Activated naive CD8-positive, alpha-beta T cell treated with anti-CD3 and anti-CD28 coated beads, Interleukin-2, amount 10 ng/mL, durations not matched to agents 7 days and 5 days (primary cell): Measurements from ENCODE around the gene C1QC. TPM values are rescaled to one million over a fixed set of nuclear protein-coding genes. Genes with fewer than 3 reads are reported as not detected.
"Not testable (repeated sequence)": the region's sequence is repeated elsewhere in the genome, so short reads cannot be mapped to it uniquely, and the experiment has no call there.

ENCODE experiments used
- ATAC-seq: fragments of 150-1000 bp; cut with Tn5 transposase; one replicate; pipeline ENCODE4 v1.10.0; 2021; ENCODE audit warnings: low read depth, moderate library complexity
- POLR2A ChIA-PET: fragments of 350-600 bp; sonication (Branson Sonifier 250); formaldehyde crosslinking; loops from one replicate; lab custom pipeline; 2021; ENCODE audit warnings: antibody characterized with exemption; lab: Charles Lee
- DNase-seq: peaks from one replicate; pipeline ENCODE4 v3.0.0; 2021
- H3K27ac Mint-ChIP-seq: one replicate; pipeline ENCODE4 v1.8.0; 2022; ENCODE audit warnings: mild to moderate bottlenecking, mixed read lengths
- H3K27me3 Mint-ChIP-seq: one replicate; pipeline ENCODE4 v1.8.0; 2022; ENCODE audit warnings: mild to moderate bottlenecking, moderate library complexity, mixed read lengths
- H3K36me3 Mint-ChIP-seq: one replicate; pipeline ENCODE4 v1.8.0; 2021; ENCODE audit warnings: mild to moderate bottlenecking, mixed read lengths
- H3K4me1 Mint-ChIP-seq: one replicate; pipeline ENCODE4 v1.8.0; 2021; ENCODE audit warnings: mixed read lengths
- H3K4me3 Mint-ChIP-seq: one replicate; pipeline ENCODE4 v1.8.0; 2022; ENCODE audit warnings: mild to moderate bottlenecking, moderate library complexity, mixed read lengths
- H3K9me3 Mint-ChIP-seq: one replicate; pipeline ENCODE4 v1.8.0; 2021; ENCODE audit warnings: mixed read lengths
- total RNA-seq, 2 experiments: library from RNA; stranded (reverse); gene quantifications; one replicate each; pipeline ENCODE4 v1.2.3, GENCODE V29; 2021

The C1QC gene
- total RNA-seq, 2 experiments from 2014 or later = 1.3 to 1.7 TPM

DNA sequence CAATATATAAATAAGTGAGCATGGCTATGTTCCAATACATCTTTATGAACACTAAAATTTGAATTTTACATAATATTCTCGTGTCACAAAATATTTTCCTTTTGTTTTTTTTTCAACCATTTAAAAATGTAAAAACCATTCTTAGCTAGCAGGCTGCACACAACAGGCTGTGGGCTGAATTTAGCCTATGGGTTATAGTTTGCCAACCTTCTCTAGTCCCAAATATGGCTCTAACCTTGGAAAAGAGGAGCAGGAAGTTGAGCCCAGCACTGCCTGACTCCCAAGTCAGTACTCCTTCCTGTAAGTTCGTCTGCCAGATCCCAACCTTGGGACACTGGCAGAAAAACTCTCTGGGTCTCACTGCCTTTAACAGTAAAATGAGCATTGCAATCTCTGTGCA is 23.0 kb downstream of the C1QC start:
- no peaks in the 10 kb centered on the region for H3K9me3 Mint-ChIP-seq
- no peak overlapping the region for H3K27ac Mint-ChIP-seq
- ATAC-seq (no peak), DNase-seq (no peak)
- POLR2A ChIA-PET = no interaction called here
- H3K27me3 Mint-ChIP-seq = peaks cover 5% of the 10 kb centered on the region
- no peaks in the 10 kb centered on the region for H3K4me1 Mint-ChIP-seq
- H3K36me3 Mint-ChIP-seq = no peaks in the 10 kb centered on the region
- no peak overlapping the region for H3K4me3 Mint-ChIP-seq

DNA sequence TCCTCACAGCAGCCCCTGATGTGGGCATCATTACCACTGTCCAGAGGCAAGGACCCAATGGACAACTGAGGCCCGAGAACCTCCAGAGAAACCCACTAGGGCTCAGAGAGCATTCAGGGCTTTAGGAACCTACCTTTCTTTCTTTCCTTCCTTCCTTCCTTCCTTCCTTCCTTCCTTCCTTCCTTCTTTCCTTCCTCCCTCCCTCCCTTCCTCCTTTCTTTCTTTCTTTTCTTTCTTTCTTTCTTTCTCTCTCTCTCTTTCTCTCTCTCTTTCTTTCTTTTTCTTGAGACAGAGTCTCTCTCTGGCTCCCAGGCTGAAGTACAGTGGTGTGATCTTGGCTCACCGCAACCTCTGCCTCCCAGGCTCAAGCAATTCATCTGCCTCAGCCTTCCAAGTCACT is 25.4 kb downstream of the C1QC start:
- DNase-seq, H3K36me3 Mint-ChIP-seq, H3K4me3 Mint-ChIP-seq, H3K4me1 Mint-ChIP-seq, H3K27ac Mint-ChIP-seq, H3K9me3 Mint-ChIP-seq, ATAC-seq, POLR2A ChIA-PET: not testable (repeated sequence)
- H3K27me3 Mint-ChIP-seq = peaks cover 17% of the 10 kb centered on the region

- Mint-ChIP-seq H3K27ac (no peak overlapping the region), H3K4me1 (no peaks in the 10 kb centered on the region), H3K4me3 (no peak overlapping the region), H3K27me3 (peaks cover 22% of the 10 kb centered on the region), H3K36me3 (no peaks in the 10 kb centered on the region), H3K9me3 (no peaks in the 10 kb centered on the region)
- POLR2A ChIA-PET = no interaction called here
- ATAC-seq (no peak), DNase-seq (no peak)
Observed at GRCh38 chr1:22670352-22670975, 27.0 kb downstream of the C1QC start.

DNA sequence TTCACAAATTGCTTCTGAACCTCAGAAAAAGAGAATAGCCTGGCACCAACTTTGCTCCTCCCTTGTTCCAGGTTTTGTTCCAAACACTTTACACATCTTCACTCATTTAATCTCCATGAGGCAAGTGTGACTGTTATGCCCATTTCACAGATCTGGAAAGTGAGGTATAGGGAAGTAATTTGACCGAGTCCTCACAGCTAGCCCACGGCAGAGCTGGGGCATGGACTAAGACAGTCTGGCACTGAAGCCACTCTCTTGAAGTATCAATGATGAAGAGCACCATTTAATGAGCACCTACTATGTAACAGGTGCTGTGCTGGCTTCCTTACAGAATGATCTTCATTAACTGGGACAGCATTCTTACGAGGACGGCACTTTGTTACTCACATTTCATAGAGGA is 28.6 kb downstream of the C1QC start:
- POLR2A ChIA-PET = no interaction called here
- DNase-seq = no peak
- no peak overlapping the region for H3K4me3 Mint-ChIP-seq
- H3K36me3 Mint-ChIP-seq = no peaks in the 10 kb centered on the region
- H3K27ac Mint-ChIP-seq = no peak overlapping the region
- ATAC-seq = no peak
- no peaks in the 10 kb centered on the region for H3K4me1 Mint-ChIP-seq
- H3K27me3 Mint-ChIP-seq = peaks cover 22% of the 10 kb centered on the region
- no peaks in the 10 kb centered on the region for H3K9me3 Mint-ChIP-seq

DNA sequence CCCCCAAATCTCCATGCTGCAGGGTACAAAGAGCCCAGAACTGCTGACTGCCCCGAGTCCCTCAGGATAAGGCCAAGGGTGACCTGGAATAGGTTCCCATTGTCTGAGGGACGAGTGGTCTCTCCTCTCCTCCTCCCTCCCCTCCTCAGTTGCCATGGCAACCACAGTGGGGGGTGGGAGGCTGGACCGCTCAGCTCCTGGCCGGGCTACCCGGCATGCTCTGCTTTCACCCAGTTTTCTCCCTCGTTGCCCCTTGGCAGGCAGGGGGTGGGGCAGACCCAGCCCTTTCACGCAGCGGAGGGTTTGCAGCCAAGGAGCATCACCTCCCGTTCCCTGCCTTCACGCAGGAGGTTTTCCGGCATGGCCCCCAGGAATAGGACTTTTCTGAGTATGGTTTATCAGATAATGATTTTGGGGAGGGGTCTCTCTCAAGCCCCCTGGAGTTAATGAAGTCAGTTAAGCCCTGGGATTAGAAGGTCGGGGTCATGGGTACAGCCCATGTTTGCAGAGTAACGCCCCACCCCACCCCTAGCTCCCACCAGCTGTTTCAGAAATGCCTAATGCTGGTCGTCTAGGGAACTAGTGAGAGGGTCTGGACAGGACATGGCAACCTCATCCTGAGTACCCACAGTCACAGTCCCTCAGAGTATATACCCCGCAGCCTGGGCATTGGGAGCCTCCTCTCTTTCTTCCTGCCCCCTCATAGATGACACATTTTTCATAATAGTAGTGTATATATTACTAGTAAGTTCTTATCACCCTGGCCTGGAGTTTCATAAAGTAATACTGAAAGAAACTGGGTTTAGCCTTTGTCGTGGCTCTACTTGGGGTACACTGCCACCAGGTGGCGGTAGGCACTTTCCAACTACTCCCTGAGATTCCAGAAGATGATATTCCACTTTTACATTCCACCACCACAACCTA is 30.3 kb downstream of the C1QC start:
- no peak overlapping the region for H3K27ac Mint-ChIP-seq
- ATAC-seq (no peak), DNase-seq (no peak)
- H3K9me3 Mint-ChIP-seq = no peaks in the 10 kb centered on the region
- H3K27me3 Mint-ChIP-seq = peaks cover 19% of the 10 kb centered on the region
- no peaks in the 10 kb centered on the region for H3K36me3 Mint-ChIP-seq
- POLR2A ChIA-PET = no interaction called here
- H3K4me3 Mint-ChIP-seq = no peak overlapping the region
- H3K4me1 Mint-ChIP-seq = no peaks in the 10 kb centered on the region

DNA sequence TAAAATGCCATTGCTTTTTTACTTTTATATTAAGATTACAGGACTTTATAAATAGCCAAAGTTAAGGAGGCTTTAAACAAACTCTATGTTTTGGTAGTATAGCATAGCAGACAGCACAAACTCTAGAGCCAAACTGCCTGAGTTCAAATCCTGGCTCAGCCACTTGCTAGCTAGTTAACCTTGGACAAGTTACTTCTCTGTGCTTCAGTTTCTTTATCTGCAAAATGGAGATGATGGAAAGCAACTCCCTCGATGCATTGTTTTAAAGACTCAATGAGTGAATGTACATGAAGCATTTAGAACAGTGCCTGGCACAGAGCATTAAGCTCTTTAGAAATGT is 30.9 kb downstream of the C1QC start:
- no peak overlapping the region for H3K4me3 Mint-ChIP-seq
- no peak overlapping the region for H3K27ac Mint-ChIP-seq
- H3K9me3 Mint-ChIP-seq = no peaks in the 10 kb centered on the region
- ATAC-seq = no peak
- no peaks in the 10 kb centered on the region for H3K36me3 Mint-ChIP-seq
- H3K4me1 Mint-ChIP-seq = no peaks in the 10 kb centered on the region
- peaks cover 17% of the 10 kb centered on the region for H3K27me3 Mint-ChIP-seq
- DNase-seq = no peak
- POLR2A ChIA-PET = no interaction called here

DNA sequence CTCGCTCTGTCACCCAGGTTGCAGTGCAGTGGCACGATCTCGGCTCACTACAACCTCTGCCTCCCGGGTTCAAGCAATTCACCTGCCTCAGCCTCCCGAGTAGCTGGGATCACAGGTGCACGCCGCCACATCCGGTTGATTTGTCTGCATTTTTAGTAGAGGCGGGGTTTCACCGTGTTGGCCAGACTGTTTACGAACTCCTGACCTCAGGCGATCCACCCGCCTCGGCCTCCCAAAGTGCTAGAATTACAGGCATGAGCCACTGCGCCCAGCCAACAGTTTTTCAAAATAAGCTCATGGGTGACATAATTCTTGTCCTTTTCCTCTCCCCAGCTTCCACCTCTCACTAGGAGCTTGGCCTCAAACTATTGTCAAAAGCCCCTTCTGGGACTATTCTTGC is 32.7 kb downstream of the C1QC start:
- DNase-seq, ATAC-seq, H3K4me1 Mint-ChIP-seq, H3K4me3 Mint-ChIP-seq, POLR2A ChIA-PET, H3K27ac Mint-ChIP-seq, H3K36me3 Mint-ChIP-seq, H3K9me3 Mint-ChIP-seq: not testable (repeated sequence)
- H3K27me3 Mint-ChIP-seq = peaks cover 17% of the 10 kb centered on the region

GRCh38 chr1:22676916-22677583 is 33.6 kb downstream of the C1QC start:
- POLR2A ChIA-PET = no interaction called here
- DNase-seq (no peak), ATAC-seq (no peak)
- Mint-ChIP-seq H3K27me3 (peaks cover 17% of the 10 kb centered on the region), H3K36me3 (no peaks in the 10 kb centered on the region), H3K9me3 (no peaks in the 10 kb centered on the region), H3K4me3 (no peak overlapping the region), H3K4me1 (no peaks in the 10 kb centered on the region), H3K27ac (no peak overlapping the region)

- peaks cover 6% of the 10 kb centered on the region for H3K27me3 Mint-ChIP-seq
- ATAC-seq (no peak), DNase-seq (no peak)
- H3K9me3 Mint-ChIP-seq = no peaks in the 10 kb centered on the region
- no peaks in the 10 kb centered on the region for H3K4me1 Mint-ChIP-seq
- POLR2A ChIA-PET = no interaction called here
- no peak overlapping the region for H3K27ac Mint-ChIP-seq
- H3K4me3 Mint-ChIP-seq = no peak overlapping the region
- H3K36me3 Mint-ChIP-seq = no peaks in the 10 kb centered on the region
Observed at GRCh38 chr1:22677931-22678896, 34.8 kb downstream of the C1QC start.

DNA sequence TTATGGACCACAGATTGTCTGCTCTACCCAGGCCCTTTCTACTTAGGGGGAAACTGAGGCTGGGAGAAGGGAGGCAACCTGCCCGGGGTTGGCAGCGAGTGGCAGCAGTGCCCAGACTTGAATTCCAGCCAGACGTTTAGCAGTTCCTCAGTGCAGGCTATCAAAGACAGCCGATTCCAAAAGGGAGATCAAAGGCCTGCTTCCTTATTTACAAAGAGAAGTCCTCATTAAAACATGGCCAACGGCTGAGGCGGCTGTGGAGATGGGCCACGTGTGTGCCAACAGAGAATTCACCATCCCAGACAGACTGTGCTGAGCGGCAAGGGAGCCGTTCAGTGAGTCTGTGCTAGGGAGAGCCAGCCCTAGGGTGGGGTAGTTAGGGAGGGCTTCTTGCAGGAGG is 37.3 kb downstream of the C1QC start:
- Mint-ChIP-seq H3K36me3 (no peaks in the 10 kb centered on the region), H3K4me3 (no peak overlapping the region), H3K27me3 (no peaks in the 10 kb centered on the region), H3K9me3 (no peaks in the 10 kb centered on the region), H3K4me1 (no peaks in the 10 kb centered on the region), H3K27ac (no peak overlapping the region)
- POLR2A ChIA-PET = no interaction called here
- ATAC-seq (no peak), DNase-seq (no peak)

- no peaks in the 10 kb centered on the region for H3K4me1 Mint-ChIP-seq
- POLR2A ChIA-PET = no interaction called here
- DNase-seq (no peak), ATAC-seq (no peak)
- H3K27me3 Mint-ChIP-seq = no peaks in the 10 kb centered on the region
- no peak overlapping the region for H3K27ac Mint-ChIP-seq
- H3K4me3 Mint-ChIP-seq = no peak overlapping the region
- H3K9me3 Mint-ChIP-seq = no peaks in the 10 kb centered on the region
- H3K36me3 Mint-ChIP-seq = no peaks in the 10 kb centered on the region
Observed at GRCh38 chr1:22681556-22682276, 38.3 kb downstream of the C1QC start.

GRCh38 chr1:22683547-22683946 is 40.1 kb downstream of the C1QC start:
- POLR2A ChIA-PET = no interaction called here
- H3K27me3 Mint-ChIP-seq = peaks cover 3% of the 10 kb centered on the region

More at GRCh38 chr1:22683547-22683946, 40.1 kb downstream of the C1QC start:
- Mint-ChIP-seq H3K27ac (no peak overlapping the region), H3K4me1 (no peaks in the 10 kb centered on the region), H3K4me3 (no peak overlapping the region), H3K9me3 (no peaks in the 10 kb centered on the region), H3K36me3 (no peaks in the 10 kb centered on the region)
- DNase-seq = no peak
- ATAC-seq = no peak
